ENCODE data around the gene CLIC4.

- TF ChIP-seq CTCF (IDR thresholded peaks at IDR 0.05), result no peak
- TF ChIP-seq EP300 (IDR thresholded peaks at IDR 0.05), result no peak
- no peak for TF ChIP-seq POLR2A (IDR thresholded peaks at IDR 0.05)
These were observed 101.4 kb downstream of the CLIC4 start for GRCh38 chr1:24846671-24847070.

All from tibial nerve (tissue), 4 donors.